HepG2 (cell line): ENCODE measurements around the gene KIF22. TPM values are rescaled to one million over a fixed set of nuclear protein-coding genes. Genes with fewer than 3 reads are reported as not detected.

Experiments used
- FOXK2 ChIP-seq: fragments of 450-650 bp; IDR thresholded peaks from 2 replicates; pipeline ENCODE4 v1.6.1; 2016
- GFI1 ChIP-seq: sonication (generic); formaldehyde crosslinking; IDR thresholded peaks from 2 replicates; pipeline ENCODE4 v1.5.0; 2020; ENCODE audit warnings: missing genetic modification reagents, mild to moderate bottlenecking, borderline replicate concordance
- HNRNPK ChIP-seq: fragments of 200-400 bp; formaldehyde crosslinking; IDR thresholded peaks from 2 replicates; pipeline ENCODE4 v1.6.1; 2018; ENCODE audit warnings: low read length, low read depth, moderate library complexity, mild to moderate bottlenecking; ENCODE audit not compliant: poor library complexity, severe bottlenecking
- KDM6A ChIP-seq: IDR thresholded peaks from 2 replicates; pipeline ENCODE4 v1.6.1; 2016; ENCODE audit warnings: low read depth
- KLF15 ChIP-seq: sonication (generic); formaldehyde crosslinking; IDR thresholded peaks from 2 replicates; pipeline ENCODE4 v1.8.1; 2023; ENCODE audit warnings: borderline replicate concordance, mild to moderate bottlenecking, inconsistent platforms, missing genetic modification reagents, mixed read lengths
- KLF16 ChIP-seq, 2 experiments: sonication (generic) in 1 of 2; formaldehyde crosslinking in 1 of 2; IDR thresholded peaks; 2 replicates each; pipeline versions ENCODE4 v1.6.1 to v1.8.0; 2016 to 2023; ENCODE audit warnings: missing genetic modification reagents in 2 of 2, missing compliant biosample characterization in 1 of 2
- MEIS2 ChIP-seq: sonication (generic); formaldehyde crosslinking; IDR thresholded peaks from 2 replicates; pipeline ENCODE4 v1.9.0; 2021; ENCODE audit warnings: mild to moderate bottlenecking, missing genetic modification reagents
- THAP11 ChIP-seq: IDR thresholded peaks from 2 replicates; pipeline ENCODE4 v1.6.1; 2016; ENCODE audit warnings: missing biosample characterization, missing genetic modification reagents
- ZFP90 ChIP-seq: sonication (generic); formaldehyde crosslinking; IDR thresholded peaks from 2 replicates; pipeline ENCODE4 v1.8.0; 2022; ENCODE audit warnings: missing genetic modification reagents, mild to moderate bottlenecking, inconsistent platforms, borderline replicate concordance
- ZNF333 ChIP-seq: sonication (generic); formaldehyde crosslinking; IDR thresholded peaks from 2 replicates; pipeline ENCODE4 v1.4.0; 2020; ENCODE audit warnings: mild to moderate bottlenecking, missing genetic modification reagents, borderline replicate concordance
- ZNF501 ChIP-seq: sonication (generic); formaldehyde crosslinking; IDR thresholded peaks from 2 replicates; pipeline ENCODE4 v1.5.1; 2020; ENCODE audit warnings: mild to moderate bottlenecking, moderate library complexity, missing genetic modification reagents
- ZNF652 ChIP-seq: IDR thresholded peaks from 2 replicates; pipeline ENCODE4 v1.6.1; 2016; ENCODE audit warnings: low read depth, borderline replicate concordance
- ZSCAN29 ChIP-seq: sonication (generic); formaldehyde crosslinking; conservative IDR thresholded peaks from 2 replicates; pipeline ENCODE4 v1.4.0; 2020; ENCODE audit warnings: mild to moderate bottlenecking, missing genetic modification reagents
- polyA plus RNA-seq, 8 experiments: library from polyadenylated mRNA; depleted of rRNA in 3 of 8; stranded (reverse) in 7 of 8; unstranded in 1 of 8; fragments of >200 nt; fragmentation: Illumina TruSeq in 4 of 8; extraction: Trizol in 4 of 8; gene quantifications; 2 replicates each; pipeline versions ENCODE4 v1.2.1 to v1.2.3, GENCODE V29; 2011 to 2016; ENCODE audit warnings: low read depth in 4 of 8, missing spikeins in 1 of 8, mixed read lengths in 1 of 8; ENCODE audit not compliant: insufficient read depth in 1 of 8
- total RNA-seq, 5 experiments: library from RNA; depleted of rRNA; stranded (reverse); fragments of >200 nt; fragmentation: Illumina TruSeq; extraction: Trizol; gene quantifications; 2 replicates each; pipeline ENCODE4 v1.2.3, GENCODE V29; 2016; ENCODE audit warnings: low read depth in 1 of 5
- TF ChIP-seq, protein P1 (sequence below): sonication (generic); formaldehyde crosslinking; IDR thresholded peaks from 2 replicates; pipeline ENCODE4; 2020; ENCODE audit warnings: missing genetic modification reagents, mild to moderate bottlenecking, borderline replicate concordance
- TF ChIP-seq, protein P2 (sequence below): sonication (generic); formaldehyde crosslinking; IDR thresholded peaks from 2 replicates; pipeline ENCODE4 v1.5.0; 2020; ENCODE audit warnings: missing genetic modification reagents
- TF ChIP-seq, protein P3 (sequence below): sonication (generic); formaldehyde crosslinking; IDR thresholded peaks from 2 replicates; pipeline ENCODE4 v1.4.0; 2020; ENCODE audit warnings: mild to moderate bottlenecking, missing genetic modification reagents
- TF ChIP-seq, protein P4 (sequence below): sonication (generic); formaldehyde crosslinking; IDR thresholded peaks from 2 replicates; pipeline ENCODE4 v1.4.0; 2020; ENCODE audit warnings: missing genetic modification reagents, mild to moderate bottlenecking, borderline replicate concordance
- TF ChIP-seq, protein P5 (sequence below): sonication (generic); formaldehyde crosslinking; IDR thresholded peaks from 2 replicates; pipeline ENCODE4 v1.5.0; 2020; ENCODE audit warnings: missing genetic modification reagents

KIF22 gene
- total and polyA plus RNA-seq, 2 of the 13 experiments (the other 11 are each of a cell fraction or from before 2014, with no cell fraction given): 95.8 to 118 TPM

DNA sequence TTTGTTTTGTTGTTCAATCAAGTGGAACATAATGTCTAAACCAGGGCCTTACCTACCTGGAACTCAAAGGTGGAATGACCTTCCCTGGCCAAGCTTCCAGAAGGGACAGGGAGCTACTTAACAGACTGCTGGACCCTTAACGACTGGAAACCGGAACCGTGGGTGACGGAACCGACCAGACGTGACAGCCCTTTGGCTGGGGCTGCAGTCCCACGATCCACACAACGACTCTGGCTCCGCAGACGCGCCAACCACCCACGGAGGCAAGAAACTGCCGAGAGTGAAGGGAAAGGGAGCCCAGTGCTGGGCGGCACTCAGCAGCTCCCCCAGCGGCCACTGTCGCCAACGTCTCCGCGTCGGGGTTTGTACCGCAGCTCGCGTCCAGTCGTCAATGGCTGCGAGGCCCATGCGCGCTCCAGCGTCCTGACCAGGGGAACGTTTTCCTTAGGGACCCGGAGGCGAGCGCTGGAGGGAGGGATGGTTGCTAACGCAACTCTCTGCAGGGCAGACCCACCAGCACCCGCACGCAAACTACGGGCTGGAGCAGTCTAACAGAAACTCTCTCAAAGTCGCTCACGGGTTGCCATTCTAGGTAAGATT, 5.5 kb upstream of the KIF22 start (continued):
- TF ChIP-seq, protein P1, sequence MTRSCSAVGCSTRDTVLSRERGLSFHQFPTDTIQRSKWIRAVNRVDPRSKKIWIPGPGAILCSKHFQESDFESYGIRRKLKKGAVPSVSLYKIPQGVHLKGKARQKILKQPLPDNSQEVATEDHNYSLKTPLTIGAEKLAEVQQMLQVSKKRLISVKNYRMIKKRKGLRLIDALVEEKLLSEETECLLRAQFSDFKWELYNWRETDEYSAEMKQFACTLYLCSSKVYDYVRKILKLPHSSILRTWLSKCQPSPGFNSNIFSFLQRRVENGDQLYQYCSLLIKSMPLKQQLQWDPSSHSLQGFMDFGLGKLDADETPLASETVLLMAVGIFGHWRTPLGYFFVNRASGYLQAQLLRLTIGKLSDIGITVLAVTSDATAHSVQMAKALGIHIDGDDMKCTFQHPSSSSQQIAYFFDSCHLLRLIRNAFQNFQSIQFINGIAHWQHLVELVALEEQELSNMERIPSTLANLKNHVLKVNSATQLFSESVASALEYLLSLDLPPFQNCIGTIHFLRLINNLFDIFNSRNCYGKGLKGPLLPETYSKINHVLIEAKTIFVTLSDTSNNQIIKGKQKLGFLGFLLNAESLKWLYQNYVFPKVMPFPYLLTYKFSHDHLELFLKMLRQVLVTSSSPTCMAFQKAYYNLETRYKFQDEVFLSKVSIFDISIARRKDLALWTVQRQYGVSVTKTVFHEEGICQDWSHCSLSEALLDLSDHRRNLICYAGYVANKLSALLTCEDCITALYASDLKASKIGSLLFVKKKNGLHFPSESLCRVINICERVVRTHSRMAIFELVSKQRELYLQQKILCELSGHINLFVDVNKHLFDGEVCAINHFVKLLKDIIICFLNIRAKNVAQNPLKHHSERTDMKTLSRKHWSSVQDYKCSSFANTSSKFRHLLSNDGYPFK (CRISPR knock-in tag): no peak
- TF ChIP-seq FOXK2: no peak
- TF ChIP-seq ZNF652: no peak; the same call in 1 of the 2 replicates
- TF ChIP-seq KLF16 (CRISPR knock-in tag; IDR thresholded peaks at IDR 0.05): peak in 1 of 2 experiments; percentile 57; a peak in 1 of 4 replicates
- TF ChIP-seq, protein P2, sequence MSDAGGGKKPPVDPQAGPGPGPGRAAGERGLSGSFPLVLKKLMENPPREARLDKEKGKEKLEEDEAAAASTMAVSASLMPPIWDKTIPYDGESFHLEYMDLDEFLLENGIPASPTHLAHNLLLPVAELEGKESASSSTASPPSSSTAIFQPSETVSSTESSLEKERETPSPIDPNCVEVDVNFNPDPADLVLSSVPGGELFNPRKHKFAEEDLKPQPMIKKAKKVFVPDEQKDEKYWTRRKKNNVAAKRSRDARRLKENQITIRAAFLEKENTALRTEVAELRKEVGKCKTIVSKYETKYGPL (CRISPR knock-in tag): no peak
- no peak for TF ChIP-seq HNRNPK
- peak; percentile 70 for TF ChIP-seq THAP11 (CRISPR knock-in tag)
- no peak for TF ChIP-seq MEIS2 (CRISPR knock-in tag)
- no peak for TF ChIP-seq ZNF333 (CRISPR knock-in tag)
- TF ChIP-seq, protein P3, sequence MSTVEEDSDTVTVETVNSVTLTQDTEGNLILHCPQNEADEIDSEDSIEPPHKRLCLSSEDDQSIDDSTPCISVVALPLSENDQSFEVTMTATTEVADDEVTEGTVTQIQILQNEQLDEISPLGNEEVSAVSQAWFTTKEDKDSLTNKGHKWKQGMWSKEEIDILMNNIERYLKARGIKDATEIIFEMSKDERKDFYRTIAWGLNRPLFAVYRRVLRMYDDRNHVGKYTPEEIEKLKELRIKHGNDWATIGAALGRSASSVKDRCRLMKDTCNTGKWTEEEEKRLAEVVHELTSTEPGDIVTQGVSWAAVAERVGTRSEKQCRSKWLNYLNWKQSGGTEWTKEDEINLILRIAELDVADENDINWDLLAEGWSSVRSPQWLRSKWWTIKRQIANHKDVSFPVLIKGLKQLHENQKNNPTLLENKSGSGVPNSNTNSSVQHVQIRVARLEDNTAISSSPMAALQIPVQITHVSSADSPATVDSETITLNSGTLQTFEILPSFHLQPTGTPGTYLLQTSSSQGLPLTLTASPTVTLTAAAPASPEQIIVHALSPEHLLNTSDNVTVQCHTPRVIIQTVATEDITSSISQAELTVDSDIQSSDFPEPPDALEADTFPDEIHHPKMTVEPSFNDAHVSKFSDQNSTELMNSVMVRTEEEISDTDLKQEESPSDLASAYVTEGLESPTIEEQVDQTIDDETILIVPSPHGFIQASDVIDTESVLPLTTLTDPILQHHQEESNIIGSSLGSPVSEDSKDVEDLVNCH: no peak
- TF ChIP-seq, protein P4, sequence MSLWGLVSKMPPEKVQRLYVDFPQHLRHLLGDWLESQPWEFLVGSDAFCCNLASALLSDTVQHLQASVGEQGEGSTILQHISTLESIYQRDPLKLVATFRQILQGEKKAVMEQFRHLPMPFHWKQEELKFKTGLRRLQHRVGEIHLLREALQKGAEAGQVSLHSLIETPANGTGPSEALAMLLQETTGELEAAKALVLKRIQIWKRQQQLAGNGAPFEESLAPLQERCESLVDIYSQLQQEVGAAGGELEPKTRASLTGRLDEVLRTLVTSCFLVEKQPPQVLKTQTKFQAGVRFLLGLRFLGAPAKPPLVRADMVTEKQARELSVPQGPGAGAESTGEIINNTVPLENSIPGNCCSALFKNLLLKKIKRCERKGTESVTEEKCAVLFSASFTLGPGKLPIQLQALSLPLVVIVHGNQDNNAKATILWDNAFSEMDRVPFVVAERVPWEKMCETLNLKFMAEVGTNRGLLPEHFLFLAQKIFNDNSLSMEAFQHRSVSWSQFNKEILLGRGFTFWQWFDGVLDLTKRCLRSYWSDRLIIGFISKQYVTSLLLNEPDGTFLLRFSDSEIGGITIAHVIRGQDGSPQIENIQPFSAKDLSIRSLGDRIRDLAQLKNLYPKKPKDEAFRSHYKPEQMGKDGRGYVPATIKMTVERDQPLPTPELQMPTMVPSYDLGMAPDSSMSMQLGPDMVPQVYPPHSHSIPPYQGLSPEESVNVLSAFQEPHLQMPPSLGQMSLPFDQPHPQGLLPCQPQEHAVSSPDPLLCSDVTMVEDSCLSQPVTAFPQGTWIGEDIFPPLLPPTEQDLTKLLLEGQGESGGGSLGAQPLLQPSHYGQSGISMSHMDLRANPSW (CRISPR knock-in tag): no peak
- TF ChIP-seq GFI1: no peak
- 0 out of 2 replicates have a peak, but pooled peaks have one; percentile 38 for TF ChIP-seq KDM6A
- no peak for TF ChIP-seq ZFP90 (CRISPR knock-in tag)
- TF ChIP-seq, protein P5, sequence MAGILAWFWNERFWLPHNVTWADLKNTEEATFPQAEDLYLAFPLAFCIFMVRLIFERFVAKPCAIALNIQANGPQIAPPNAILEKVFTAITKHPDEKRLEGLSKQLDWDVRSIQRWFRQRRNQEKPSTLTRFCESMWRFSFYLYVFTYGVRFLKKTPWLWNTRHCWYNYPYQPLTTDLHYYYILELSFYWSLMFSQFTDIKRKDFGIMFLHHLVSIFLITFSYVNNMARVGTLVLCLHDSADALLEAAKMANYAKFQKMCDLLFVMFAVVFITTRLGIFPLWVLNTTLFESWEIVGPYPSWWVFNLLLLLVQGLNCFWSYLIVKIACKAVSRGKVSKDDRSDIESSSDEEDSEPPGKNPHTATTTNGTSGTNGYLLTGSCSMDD (CRISPR knock-in tag): no peak
- TF ChIP-seq ZNF501: peak; percentile 72
- no peak for TF ChIP-seq KLF15 (CRISPR knock-in tag)
- no peak; the same call in 1 of the 2 replicates for TF ChIP-seq ZSCAN29 (CRISPR knock-in tag)
